GM06990 (cell line): ENCODE data around the gene ZNF79.

Experiments used
- DNase-seq: peaks from one replicate; pipeline ENCODE4 v3.0.0-alpha.2; 2011; ENCODE audit not compliant: insufficient read length; ENCODE audit errors: extremely low read depth
- H3K27me3 ChIP-seq: replicated peaks from 2 replicates; pipeline ENCODE4 v1.6.0; 2011; ENCODE audit warnings: low read length; ENCODE audit not compliant: control insufficient read depth, insufficient read depth
- H3K36me3 ChIP-seq: 2 replicates; pipeline ENCODE4 v1.5.1; 2011; ENCODE audit warnings: low read length; ENCODE audit not compliant: control insufficient read depth, insufficient read depth
- H3K4me3 ChIP-seq: replicated peaks from 2 replicates; pipeline ENCODE4 v1.5.1; 2011; ENCODE audit warnings: low read depth, mild to moderate bottlenecking, control low read depth, low read length
- CTCF ChIP-seq: IDR thresholded peaks from 2 replicates; pipeline ENCODE4 v1.5.1; 2011; ENCODE audit warnings: low read length, control low read depth, mild to moderate bottlenecking, inconsistent platforms; ENCODE audit not compliant: insufficient read depth, poor library complexity, severe bottlenecking

Gene ZNF79

GRCh38 chr9:127417131-127418036 is 6.8 kb upstream of the ZNF79 start:
- Histone ChIP-seq H3K4me3 (no peak overlapping the region), H3K27me3 (no peaks in the 10 kb centered on the region), H3K36me3 (peaks cover 2% of the 10 kb centered on the region)
- TF ChIP-seq CTCF = no peak
- DNase-seq = no peak

GRCh38 chr9:127418037-127418471 is 6.1 kb upstream of the ZNF79 start:
- H3K4me3 ChIP-seq = no peak overlapping the region
- no peaks in the 10 kb centered on the region for H3K27me3 ChIP-seq
- peaks cover 2% of the 10 kb centered on the region for H3K36me3 ChIP-seq
- DNase-seq = no peak
- TF ChIP-seq CTCF = peak; percentile 38

GRCh38 chr9:127419348-127419747 is 4.8 kb upstream of the ZNF79 start:
- Histone ChIP-seq H3K27me3 (no peaks in the 10 kb centered on the region), H3K36me3 (peaks cover 2% of the 10 kb centered on the region), H3K4me3 (no peak overlapping the region)
- no peak for TF ChIP-seq CTCF
- no peak for DNase-seq

- H3K36me3 ChIP-seq = peaks cover 2% of the 10 kb centered on the region
Observed at GRCh38 chr9:127421057-127421456, 3.1 kb upstream of the ZNF79 start.

GRCh38 chr9:127422133-127422782 is 1.9 kb upstream of the ZNF79 start:
- no peak for DNase-seq
- H3K4me3 ChIP-seq = no peak overlapping the region
- no peaks in the 10 kb centered on the region for H3K27me3 ChIP-seq
- peaks cover 2% of the 10 kb centered on the region for H3K36me3 ChIP-seq
- no peak for TF ChIP-seq CTCF

More at GRCh38 chr9:127421057-127421456, 3.1 kb upstream of the ZNF79 start:
- DNase-seq = no peak
- Histone ChIP-seq H3K4me3 (no peak overlapping the region), H3K27me3 (no peaks in the 10 kb centered on the region)
- no peak for TF ChIP-seq CTCF
